ENCODE data around the gene TERB1.

Gene TERB1

DNA sequence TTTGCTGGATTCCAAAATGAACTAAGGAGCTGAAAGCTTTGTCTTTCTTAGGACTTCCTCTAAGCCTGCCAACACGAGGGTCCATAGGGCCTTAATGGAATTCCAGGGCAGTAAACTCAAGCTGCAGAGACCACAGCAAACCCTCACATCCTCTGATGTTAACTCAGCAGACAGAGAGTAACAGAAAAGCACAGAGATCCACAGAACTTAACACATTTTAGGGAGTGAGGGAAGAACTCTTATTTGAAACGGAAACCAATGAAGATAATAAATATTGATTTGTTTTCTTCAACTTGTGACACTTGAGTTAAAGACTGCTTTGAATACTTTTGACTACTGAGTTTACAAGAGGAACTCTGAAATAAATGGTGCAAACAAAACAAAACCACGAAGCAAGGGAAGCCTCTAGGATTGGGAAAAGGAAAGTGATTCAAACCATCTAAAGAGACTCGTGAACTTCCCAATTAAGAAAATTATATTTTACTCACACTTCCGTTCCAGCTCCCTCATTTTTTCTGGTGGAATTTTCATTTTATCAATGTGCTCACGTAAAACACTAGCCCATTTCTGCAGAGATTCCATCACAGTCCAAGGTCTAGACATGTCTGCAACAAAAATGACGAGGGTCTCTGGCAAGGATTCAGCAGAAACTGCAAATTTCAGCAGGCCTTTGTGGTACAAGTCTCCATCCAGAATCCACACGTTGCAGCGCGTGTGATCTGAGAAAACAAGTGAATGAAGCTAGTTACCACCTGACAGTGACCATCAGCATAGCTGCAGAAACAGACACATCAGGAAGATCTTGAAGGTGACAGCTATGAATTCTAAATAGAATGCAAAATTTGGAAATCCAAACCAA, 59.2 kb downstream of the TERB1 start:
- peak; percentile 42 for DNase-seq (ENCODE audit: low read depth)
- H3K4me3 ChIP-seq (ENCODE audit: control insufficient read depth, low read depth, low read length) = no peak overlapping the region
- TF ChIP-seq, protein P1, sequence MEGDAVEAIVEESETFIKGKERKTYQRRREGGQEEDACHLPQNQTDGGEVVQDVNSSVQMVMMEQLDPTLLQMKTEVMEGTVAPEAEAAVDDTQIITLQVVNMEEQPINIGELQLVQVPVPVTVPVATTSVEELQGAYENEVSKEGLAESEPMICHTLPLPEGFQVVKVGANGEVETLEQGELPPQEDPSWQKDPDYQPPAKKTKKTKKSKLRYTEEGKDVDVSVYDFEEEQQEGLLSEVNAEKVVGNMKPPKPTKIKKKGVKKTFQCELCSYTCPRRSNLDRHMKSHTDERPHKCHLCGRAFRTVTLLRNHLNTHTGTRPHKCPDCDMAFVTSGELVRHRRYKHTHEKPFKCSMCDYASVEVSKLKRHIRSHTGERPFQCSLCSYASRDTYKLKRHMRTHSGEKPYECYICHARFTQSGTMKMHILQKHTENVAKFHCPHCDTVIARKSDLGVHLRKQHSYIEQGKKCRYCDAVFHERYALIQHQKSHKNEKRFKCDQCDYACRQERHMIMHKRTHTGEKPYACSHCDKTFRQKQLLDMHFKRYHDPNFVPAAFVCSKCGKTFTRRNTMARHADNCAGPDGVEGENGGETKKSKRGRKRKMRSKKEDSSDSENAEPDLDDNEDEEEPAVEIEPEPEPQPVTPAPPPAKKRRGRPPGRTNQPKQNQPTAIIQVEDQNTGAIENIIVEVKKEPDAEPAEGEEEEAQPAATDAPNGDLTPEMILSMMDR (conservative IDR thresholded peaks at IDR 0.05; ENCODE audit: control insufficient read depth, insufficient read depth, low read depth, low read length) = no peak

DNA sequence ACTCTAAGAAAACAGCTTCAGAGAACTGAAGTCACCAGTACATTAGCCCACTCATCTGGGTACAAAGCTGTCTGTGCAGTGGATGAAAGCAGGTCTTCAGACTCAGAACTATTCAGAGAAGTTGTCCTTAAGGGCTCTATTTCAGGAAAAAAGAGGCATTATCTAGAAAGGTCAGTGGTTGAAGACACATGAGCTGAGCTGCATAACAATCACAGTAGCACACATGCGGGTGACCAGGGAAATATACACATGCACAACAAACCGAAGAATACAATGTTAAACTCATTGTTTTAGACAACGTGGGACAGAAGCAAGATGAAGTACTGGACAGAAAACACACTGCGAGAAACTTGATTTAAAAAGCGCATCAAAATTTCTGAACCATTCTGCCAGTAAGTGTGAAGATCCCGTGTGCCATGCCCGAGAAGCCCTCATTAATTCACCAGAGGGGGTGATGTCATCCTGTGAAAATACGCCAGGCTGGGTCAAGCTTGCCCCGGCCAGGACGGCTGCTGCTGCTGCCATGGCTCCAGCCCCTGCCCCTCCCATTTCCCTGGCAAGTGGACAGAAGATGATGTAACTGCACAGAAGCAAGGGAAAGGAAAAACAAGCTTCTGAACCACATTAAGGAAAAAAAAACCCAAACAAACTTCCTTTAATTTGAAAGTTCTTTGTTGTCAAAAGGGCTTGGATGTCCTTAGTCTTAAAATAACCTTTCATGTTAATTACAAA, 60.0 kb downstream of the TERB1 start:
- DNase-seq (ENCODE audit: low read depth) = peak; percentile 91
- TF ChIP-seq, protein P1 (conservative IDR thresholded peaks at IDR 0.05; ENCODE audit: control insufficient read depth, insufficient read depth, low read depth, low read length) = no peak
- H3K4me3 ChIP-seq (ENCODE audit: control insufficient read depth, low read depth, low read length) = no peak overlapping the region

DNA sequence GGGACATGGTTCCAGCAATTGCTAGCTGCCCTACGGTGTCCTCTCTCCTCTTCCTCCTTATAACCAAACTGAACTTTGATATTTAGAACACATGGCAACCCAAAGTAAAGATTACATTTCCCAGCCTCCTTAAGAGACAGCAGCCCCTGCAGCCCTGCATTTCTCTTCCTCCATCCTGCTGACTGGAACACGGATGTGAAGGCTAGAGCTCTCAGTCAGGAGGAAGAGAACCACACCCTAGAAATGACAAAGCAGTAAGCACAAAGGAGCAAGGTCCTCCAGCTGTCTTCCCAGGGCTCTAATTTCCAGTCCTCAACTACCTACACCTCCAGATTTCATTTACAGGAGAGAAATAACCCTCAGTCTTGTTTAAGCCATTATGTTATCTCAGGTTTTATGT, 60.9 kb downstream of the TERB1 start:
- TF ChIP-seq, protein P1 (conservative IDR thresholded peaks at IDR 0.05; ENCODE audit: control insufficient read depth, insufficient read depth, low read depth, low read length) = no peak
- DNase-seq (ENCODE audit: low read depth) = peak; percentile 55
- H3K4me3 ChIP-seq (ENCODE audit: control insufficient read depth, low read depth, low read length) = no peak overlapping the region

DNA sequence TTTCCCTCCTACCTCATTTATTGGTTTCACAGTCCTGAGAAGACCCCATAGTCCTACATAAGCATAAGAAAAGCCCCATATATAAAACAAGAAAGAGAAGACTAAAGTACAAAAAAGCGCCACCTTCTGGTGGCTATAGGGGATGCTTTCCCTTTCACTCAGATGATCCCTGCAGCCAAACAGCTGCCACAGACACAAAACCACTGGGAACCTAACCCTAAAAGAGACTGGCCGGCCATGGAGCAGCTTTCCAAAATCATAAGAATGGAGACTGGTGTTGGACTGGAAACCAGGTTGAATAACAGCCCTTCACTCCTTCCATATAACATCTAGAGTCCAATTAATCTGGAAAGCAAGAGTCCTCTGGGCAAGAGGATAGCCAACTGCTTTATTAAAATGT, 61.4 kb downstream of the TERB1 start:
- H3K4me3 ChIP-seq (ENCODE audit: control insufficient read depth, low read depth, low read length) = no peak overlapping the region
- TF ChIP-seq, protein P1 (conservative IDR thresholded peaks at IDR 0.05; ENCODE audit: control insufficient read depth, insufficient read depth, low read depth, low read length) = peak; percentile 74
- DNase-seq (ENCODE audit: low read depth) = peak; percentile 53

DNA sequence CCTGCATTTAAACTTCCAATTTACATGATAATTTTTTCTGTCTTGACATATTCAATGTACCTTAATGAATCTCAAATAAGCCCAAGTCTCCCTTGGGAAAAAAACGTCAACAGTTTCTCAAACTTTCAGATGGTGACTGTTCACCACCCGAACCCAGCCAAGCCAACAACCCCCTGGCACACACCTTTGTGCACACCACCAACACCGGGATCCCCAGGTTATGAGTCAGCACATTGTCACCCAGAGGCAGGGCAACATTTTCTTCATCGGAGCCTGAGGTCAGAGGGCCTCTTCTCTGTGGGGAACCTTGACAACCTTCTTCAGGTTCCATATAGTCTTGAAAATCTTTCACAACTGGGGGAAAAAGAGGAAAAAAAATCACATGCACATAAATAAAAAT, 65.5 kb downstream of the TERB1 start:
- TF ChIP-seq, protein P1 (conservative IDR thresholded peaks at IDR 0.05; ENCODE audit: control insufficient read depth, insufficient read depth, low read depth, low read length) = no peak
- H3K4me3 ChIP-seq (ENCODE audit: control insufficient read depth, low read depth, low read length) = no peak overlapping the region
- DNase-seq (ENCODE audit: low read depth) = no peak

DNA sequence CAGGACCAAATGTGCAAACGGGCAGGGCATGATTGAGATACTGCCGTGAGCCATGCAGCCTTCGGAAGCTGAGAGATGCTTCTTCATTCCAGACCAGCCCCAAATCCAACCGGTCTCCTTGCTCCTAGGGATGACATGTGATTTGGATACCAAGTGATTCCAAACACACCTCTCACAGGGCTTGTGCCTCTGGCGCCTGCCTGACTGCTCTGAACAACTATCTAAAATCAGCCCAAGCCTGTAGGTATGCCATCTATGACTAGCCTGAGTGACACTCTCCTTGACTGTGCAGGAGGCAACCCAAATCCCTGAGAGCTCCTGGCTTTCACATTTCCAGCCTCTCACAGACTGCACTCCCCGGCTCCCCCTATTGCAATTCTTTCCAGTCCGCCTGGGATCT, 70.3 kb downstream of the TERB1 start:
- H3K4me3 ChIP-seq (ENCODE audit: control insufficient read depth, low read depth, low read length) = no peak overlapping the region
- no peak for DNase-seq (ENCODE audit: low read depth)
- TF ChIP-seq, protein P1 (conservative IDR thresholded peaks at IDR 0.05; ENCODE audit: control insufficient read depth, insufficient read depth, low read depth, low read length) = no peak

Measured in fibroblast of mammary gland (primary cell).